Measurements from ENCODE around the gene MCUB. TPM values are rescaled to one million over a fixed set of nuclear protein-coding genes. Genes with fewer than 3 reads are reported as not detected.

Gene MCUB
- total and polyA plus RNA-seq, 9 of the 15 experiments (the other 6 are each of a cell fraction or from before 2014, with no cell fraction given) = 1.4 to 21.5 (median 5.4) TPM

DNA sequence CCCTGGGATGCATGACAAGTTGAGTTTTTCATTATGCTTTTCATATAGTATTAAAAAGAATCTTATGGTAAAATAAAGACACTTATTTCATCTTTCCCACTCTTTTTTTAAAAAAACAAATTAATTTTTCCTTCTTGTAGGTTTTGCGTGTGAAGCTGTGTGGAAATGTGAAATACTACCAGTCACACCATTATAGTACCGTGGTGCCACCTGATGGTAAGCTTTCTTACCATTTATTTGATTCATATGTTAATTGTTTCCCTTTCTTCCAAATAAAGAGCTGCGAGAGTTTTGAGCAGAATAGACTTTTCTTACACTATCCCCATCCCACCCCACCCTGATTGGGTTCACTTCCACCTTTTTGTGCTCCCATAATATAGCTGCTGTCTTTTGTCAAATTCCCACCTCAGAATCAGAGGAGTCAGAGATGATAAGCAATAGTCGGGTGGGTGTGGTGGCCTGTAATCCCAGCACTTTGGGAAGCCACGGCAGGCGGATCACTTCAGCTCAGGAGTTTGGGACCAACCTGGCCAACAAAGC is 98.9 kb downstream of the MCUB start:
- no TSS peak for BruUV-seq (replicated peaks)

More for the DNA sequence above, 98.9 kb downstream of the MCUB start:
- H4K20me1 ChIP-seq (replicated peaks; ENCODE audit: control insufficient read depth, insufficient read depth, low read length) = no peaks in the 10 kb centered on the region
- ATAC-seq (no peak), DNase-seq (ENCODE audit: extremely low read depth in 1 of 4, low spot score in 3 of 4) (no peak), FAIRE-seq (no peak)
- WGBS (ENCODE audit: insufficient coverage, low coverage, missing lambda C conversion rate) = 21% methylated on average over 6 of the region's 6 CpGs
- TF ChIP-seq ELF2 (CRISPR knock-in tag; IDR thresholded peaks at IDR 0.05) (no peak), PML (IDR thresholded peaks at IDR 0.05; ENCODE audit: low read length) (no peak)
- TF ChIP-seq, protein P1, sequence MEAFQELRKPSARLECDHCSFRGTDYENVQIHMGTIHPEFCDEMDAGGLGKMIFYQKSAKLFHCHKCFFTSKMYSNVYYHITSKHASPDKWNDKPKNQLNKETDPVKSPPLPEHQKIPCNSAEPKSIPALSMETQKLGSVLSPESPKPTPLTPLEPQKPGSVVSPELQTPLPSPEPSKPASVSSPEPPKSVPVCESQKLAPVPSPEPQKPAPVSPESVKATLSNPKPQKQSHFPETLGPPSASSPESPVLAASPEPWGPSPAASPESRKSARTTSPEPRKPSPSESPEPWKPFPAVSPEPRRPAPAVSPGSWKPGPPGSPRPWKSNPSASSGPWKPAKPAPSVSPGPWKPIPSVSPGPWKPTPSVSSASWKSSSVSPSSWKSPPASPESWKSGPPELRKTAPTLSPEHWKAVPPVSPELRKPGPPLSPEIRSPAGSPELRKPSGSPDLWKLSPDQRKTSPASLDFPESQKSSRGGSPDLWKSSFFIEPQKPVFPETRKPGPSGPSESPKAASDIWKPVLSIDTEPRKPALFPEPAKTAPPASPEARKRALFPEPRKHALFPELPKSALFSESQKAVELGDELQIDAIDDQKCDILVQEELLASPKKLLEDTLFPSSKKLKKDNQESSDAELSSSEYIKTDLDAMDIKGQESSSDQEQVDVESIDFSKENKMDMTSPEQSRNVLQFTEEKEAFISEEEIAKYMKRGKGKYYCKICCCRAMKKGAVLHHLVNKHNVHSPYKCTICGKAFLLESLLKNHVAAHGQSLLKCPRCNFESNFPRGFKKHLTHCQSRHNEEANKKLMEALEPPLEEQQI (IDR thresholded peaks at IDR 0.05) = no peak
- TF ChIP-seq, protein P2, sequence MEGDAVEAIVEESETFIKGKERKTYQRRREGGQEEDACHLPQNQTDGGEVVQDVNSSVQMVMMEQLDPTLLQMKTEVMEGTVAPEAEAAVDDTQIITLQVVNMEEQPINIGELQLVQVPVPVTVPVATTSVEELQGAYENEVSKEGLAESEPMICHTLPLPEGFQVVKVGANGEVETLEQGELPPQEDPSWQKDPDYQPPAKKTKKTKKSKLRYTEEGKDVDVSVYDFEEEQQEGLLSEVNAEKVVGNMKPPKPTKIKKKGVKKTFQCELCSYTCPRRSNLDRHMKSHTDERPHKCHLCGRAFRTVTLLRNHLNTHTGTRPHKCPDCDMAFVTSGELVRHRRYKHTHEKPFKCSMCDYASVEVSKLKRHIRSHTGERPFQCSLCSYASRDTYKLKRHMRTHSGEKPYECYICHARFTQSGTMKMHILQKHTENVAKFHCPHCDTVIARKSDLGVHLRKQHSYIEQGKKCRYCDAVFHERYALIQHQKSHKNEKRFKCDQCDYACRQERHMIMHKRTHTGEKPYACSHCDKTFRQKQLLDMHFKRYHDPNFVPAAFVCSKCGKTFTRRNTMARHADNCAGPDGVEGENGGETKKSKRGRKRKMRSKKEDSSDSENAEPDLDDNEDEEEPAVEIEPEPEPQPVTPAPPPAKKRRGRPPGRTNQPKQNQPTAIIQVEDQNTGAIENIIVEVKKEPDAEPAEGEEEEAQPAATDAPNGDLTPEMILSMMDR (IDR thresholded peaks at IDR 0.05 in 2 of 3, conservative IDR thresholded peaks at IDR 0.05 in 1 of 3; ENCODE audit: insufficient read depth in 2 of 3, low read depth in 1 of 3, low read length in 3 of 3) = peak in 1 of 3 experiments; percentile 24; a peak in 2 of 6 replicates
- H3K9me1 ChIP-seq (ENCODE audit: control insufficient read depth, insufficient read depth, low read length) = no peaks in the 10 kb centered on the region
- no peaks in the 10 kb centered on the region for H3K79me2 ChIP-seq (ENCODE audit: control insufficient read depth, insufficient read depth, low read length)
- POLR2A ChIA-PET = interaction anchor here (1.0 kb wide), 2 partner anchors 9 to 10 kb away, joined by 3 read pairs; no protein-coding TSS in a partner anchor
- peaks cover 0 to 4% of the 10 kb centered on the region in 2 experiments; a peak in 1 of 5 replicates for H3K27me3 ChIP-seq (ENCODE audit: control insufficient read depth in 2 of 2, insufficient read depth in 2 of 2, low read length in 2 of 2)
- in situ Hi-C loops (cut with MboI) (loop anchor here (10.0 kb wide), 1 partner anchor 234 kb away; no protein-coding TSS in a partner anchor), intact Hi-C loops (cut with micrococcal nuclease) (loop anchor here (10.0 kb wide), 1 partner anchor 306 kb away; no protein-coding TSS in a partner anchor)
- H3K9ac ChIP-seq (ENCODE audit: insufficient read depth in 1 of 2, low read depth in 2 of 2, low read length in 2 of 2) = no peak overlapping the region
- CTCF ChIA-PET (ENCODE audit: low intra/inter-chr PET ratio) = no interaction called here
- H3K4me2 ChIP-seq (ENCODE audit: insufficient read depth, low read length) = no peak overlapping the region
- no peak overlapping the region for H3K27ac ChIP-seq (ENCODE audit: extremely low read depth, low read depth, low read length)
- H3K4me1 ChIP-seq (replicated peaks in 1 of 2; ENCODE audit: control insufficient read depth in 2 of 2, insufficient read depth in 2 of 2, low read length in 2 of 2) = no peaks in the 10 kb centered on the region
- no peak overlapping the region for H2AFZ ChIP-seq (ENCODE audit: low read depth, low read length)
- no peaks in the 10 kb centered on the region for H3K9me3 ChIP-seq (replicated peaks; ENCODE audit: control insufficient read depth, insufficient read depth, low read depth, low read length)
- no peaks in the 10 kb centered on the region for H3K36me3 ChIP-seq (ENCODE audit: control insufficient read depth, insufficient read depth, low read length)
- no peak overlapping the region for H3K4me3 ChIP-seq
